Esophagus muscularis mucosa (tissue), 3 donors: Measurements from ENCODE around the gene LSM3.

Experiments used
- CTCF ChIP-seq, 3 experiments: fragments of 200-600 bp in 2 of 3; fragments of 450-650 bp in 1 of 3; sonication (generic) in 2 of 3; IDR thresholded peaks; one replicate each; pipeline ENCODE4 v1.5.1; 2017 to 2019; ENCODE audit warnings: antibody characterized with exemption in 3 of 3, mild to moderate bottlenecking in 2 of 3, moderate library complexity in 1 of 3
- POLR2A ChIP-seq: fragments of 450-650 bp; IDR thresholded peaks from one replicate; pipeline ENCODE4 v1.6.1; 2017; ENCODE audit warnings: antibody characterized with exemption, moderate library complexity, mild to moderate bottlenecking, low read depth
- POLR2AphosphoS5 ChIP-seq, 2 donors: sonication (generic); formaldehyde crosslinking; IDR thresholded peaks; one replicate each; pipeline ENCODE4 v1.6.1; 2017; ENCODE audit warnings: antibody characterized with exemption in 2 of 2

- TF ChIP-seq CTCF (IDR thresholded peaks at IDR 0.05) = no peak
- no peak for TF ChIP-seq POLR2AphosphoS5 (IDR thresholded peaks at IDR 0.05)
- no peak for TF ChIP-seq POLR2A
These were observed 59.7 kb downstream of the LSM3 start for GRCh38 chr3:14238356-14238755.
